Activated effector memory CD4-positive, alpha-beta T cell treated with anti-CD3 and anti-CD28 coated beads, Interleukin-2, amount 50 U/mL, for 16 hours (primary cell): ENCODE data around the gene RAD1.

Experiments
- DNase-seq: peaks from one replicate; pipeline ENCODE4 v3.0.0-alpha.2; 2020

RAD1 gene

DNA sequence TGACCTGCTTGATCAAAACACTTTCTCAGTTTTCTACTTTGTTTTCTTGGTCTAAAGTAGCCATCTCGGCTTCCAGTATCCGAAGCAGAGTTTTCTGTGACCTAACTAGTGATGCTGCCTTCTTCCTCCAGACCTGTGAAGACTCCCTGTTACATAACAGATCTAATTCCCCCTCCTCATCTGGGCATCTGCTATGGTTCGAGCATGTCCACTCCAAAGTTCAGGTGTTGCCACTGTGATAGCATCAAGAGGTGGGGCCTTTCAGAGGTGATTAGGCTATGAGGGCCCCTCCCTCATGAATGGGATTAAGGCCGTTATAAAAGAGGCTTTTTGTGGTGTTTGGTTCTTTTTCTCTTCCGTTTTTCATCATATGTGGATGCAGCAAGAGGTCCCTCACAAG lies 56.1 kb downstream of the RAD1 start:
- no peak for DNase-seq

DNA sequence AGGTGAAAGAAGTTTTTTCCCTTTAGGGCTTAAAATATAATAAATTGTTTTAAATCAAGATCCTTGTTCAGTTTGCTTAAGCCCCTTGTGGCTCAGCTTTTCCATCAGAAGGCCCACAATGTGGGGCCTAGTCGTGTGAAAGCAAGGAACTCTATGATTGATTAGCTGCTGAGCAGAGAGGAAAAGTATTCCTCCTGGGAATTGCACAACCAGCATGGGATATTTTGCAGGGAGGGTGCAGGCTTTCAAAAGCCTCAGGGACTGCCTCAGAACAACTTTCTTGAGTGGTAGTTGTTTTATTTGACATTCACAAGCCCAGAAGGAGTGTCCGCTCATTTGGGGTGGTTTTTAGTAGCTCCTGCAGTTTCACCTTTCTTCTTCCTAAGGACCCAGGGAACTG lies 56.5 kb downstream of the RAD1 start:
- no peak for DNase-seq

DNA sequence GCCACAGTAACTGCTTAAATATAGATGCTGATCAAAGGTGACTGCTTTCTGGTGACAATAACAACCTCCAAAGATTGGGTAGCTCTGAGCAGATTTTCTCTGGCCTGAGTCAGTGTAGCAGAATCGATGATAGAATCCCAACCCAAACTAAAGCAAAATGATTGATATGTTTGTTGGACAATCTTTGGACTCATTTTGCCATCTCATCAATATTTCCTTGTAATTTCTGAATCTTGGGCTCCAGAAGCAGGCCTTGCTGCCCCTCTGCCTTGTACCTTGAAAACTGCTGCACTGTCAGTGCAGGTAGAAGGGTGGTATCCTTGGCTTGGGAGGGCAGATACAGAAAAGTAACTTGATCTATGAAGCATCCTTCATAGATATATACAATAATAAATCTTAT lies 57.4 kb downstream of the RAD1 start:
- no peak for DNase-seq

DNA sequence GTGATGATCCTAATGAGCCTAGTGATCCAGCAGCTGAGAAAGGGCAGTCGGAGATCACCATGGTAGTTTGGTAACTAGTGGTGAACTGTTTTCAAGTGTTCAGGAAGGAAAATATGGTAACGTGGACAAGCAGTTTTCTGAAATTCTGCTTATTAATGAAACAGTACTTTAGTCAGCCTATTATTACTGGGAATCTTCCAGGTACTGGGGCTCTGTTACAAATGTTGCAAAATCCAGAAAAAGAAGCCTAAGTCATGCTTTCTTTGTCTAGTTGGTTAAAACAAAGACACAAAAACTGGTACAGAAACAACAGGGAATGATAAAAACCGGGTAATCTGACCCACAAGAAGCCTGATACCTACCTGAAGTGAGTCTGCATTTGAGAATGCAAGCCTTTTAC lies 58.1 kb downstream of the RAD1 start:
- no peak for DNase-seq
